Kidney epithelial cell (primary cell): ENCODE measurements around the gene FAM234A. TPM values are rescaled to one million over a fixed set of nuclear protein-coding genes. Genes with fewer than 3 reads are reported as not detected.

ENCODE experiments used
- DNase-seq: peaks from one replicate; pipeline ENCODE4 v3.0.0-alpha.2; 2010; ENCODE audit warnings: low read depth
- H3K27me3 ChIP-seq: 2 replicates; pipeline ENCODE4 v1.6.0; 2011; ENCODE audit warnings: low read length; ENCODE audit not compliant: control insufficient read depth, insufficient read depth
- H3K36me3 ChIP-seq: 2 replicates; pipeline ENCODE4 v1.5.1; 2011; ENCODE audit warnings: low read length; ENCODE audit not compliant: control insufficient read depth, insufficient read depth
- H3K4me3 ChIP-seq: 2 replicates; pipeline ENCODE4 v1.5.1; 2011; ENCODE audit warnings: low read depth, mild to moderate bottlenecking, control low read depth, low read length
- CTCF ChIP-seq: IDR thresholded peaks from 2 replicates; pipeline ENCODE4 v1.5.1; 2011; ENCODE audit warnings: mild to moderate bottlenecking, moderate library complexity, low read length, control low read depth, inconsistent platforms; ENCODE audit not compliant: insufficient read depth, poor library complexity, severe bottlenecking
- total RNA-seq: library from RNA; depleted of rRNA; stranded (reverse); fragments of >200 nt; gene quantifications from 2 replicates; pipeline ENCODE4 v1.2.3, GENCODE V29; 2015

The FAM234A gene
- total RNA-seq, 1 donor from 2014 or later, result 97.5 TPM

DNA sequence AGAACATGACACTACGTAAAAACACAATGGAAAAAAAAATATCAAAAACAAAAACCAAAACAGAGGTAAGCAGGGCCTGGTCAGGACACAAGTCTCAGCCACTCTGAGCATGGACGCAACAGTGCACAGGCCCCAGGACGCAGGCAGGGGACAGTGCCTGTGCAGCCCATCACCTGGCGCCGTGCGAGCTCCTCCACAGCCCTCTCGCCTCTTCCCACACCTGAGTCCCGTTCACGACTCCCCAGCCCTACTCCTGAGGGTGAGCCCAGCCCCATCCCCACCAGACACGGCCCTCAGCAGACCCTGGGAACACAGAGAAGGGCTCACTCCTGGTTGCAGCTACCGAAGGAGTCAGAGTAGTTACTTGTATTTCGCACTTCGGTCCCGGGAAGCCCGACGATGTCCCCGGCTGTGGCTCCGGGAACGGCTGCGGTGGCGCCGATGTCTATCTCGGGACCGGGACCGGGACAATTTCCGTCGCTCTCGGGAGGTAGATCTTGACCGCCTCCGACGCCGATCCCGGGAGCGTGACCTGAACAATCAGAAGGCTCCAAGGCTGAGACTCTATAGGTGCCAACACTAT lies 44.9 kb upstream of the FAM234A start:
- H3K4me3 ChIP-seq, result no peak overlapping the region
- DNase-seq, result no peak
- no peaks in the 10 kb centered on the region for H3K27me3 ChIP-seq
- no peak for TF ChIP-seq CTCF
- peaks cover 3% of the 10 kb centered on the region for H3K36me3 ChIP-seq

GRCh38 chr16:191831-192230 lies 42.8 kb upstream of the FAM234A start:
- TF ChIP-seq CTCF, result no peak
- H3K36me3 ChIP-seq, result peaks cover 4% of the 10 kb centered on the region

DNA sequence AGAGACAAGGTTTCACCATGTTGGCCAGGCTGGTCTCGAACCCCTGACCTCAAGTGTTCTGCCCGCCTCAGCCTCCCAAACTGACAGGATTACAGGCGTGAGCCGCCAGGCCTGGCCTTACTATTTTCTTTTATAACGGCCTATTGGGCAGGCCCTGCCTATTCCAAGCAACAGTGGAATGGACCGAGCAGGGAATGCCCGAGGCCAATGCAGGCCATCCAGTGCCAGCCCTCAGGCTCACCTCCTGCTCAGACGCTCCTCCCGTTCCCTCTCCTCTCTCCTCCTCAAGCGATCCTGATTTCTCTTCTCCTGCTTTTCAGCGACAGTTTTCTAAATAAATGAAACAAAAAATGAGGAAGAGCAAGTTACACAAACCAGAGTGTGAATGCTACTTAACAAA lies 41.9 kb upstream of the FAM234A start:
- Histone ChIP-seq H3K27me3 (no peaks in the 10 kb centered on the region), H3K4me3 (no peak overlapping the region), H3K36me3 (peaks cover 7% of the 10 kb centered on the region)
- no peak for TF ChIP-seq CTCF
- DNase-seq, result no peak

More at GRCh38 chr16:191831-192230, 42.8 kb upstream of the FAM234A start:
- no peaks in the 10 kb centered on the region for H3K27me3 ChIP-seq
- DNase-seq, result no peak
- no peak overlapping the region for H3K4me3 ChIP-seq

DNA sequence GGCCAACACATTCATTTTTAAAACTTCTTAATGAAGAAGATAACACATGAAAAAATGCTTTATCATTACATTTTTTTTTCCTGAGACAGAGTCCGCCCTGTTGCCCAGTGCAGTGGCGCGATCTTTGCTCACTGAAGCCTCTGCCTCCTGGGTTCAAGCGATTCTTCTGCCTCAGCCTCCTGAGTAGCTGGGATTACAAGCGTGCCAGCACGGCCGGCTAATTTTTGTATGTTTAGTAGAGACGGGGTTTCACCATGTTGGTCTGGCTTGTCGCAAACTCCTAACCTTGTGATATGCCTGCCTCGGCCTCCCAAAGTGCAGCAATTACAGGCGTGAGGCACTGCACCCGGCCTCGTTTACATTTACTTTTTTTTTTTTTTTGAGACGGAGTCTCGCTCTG lies 41.2 kb upstream of the FAM234A start:
- H3K4me3 ChIP-seq, result no peak overlapping the region
- peaks cover 7% of the 10 kb centered on the region for H3K36me3 ChIP-seq
- H3K27me3 ChIP-seq, result no peaks in the 10 kb centered on the region
- no peak for DNase-seq
- no peak for TF ChIP-seq CTCF

DNA sequence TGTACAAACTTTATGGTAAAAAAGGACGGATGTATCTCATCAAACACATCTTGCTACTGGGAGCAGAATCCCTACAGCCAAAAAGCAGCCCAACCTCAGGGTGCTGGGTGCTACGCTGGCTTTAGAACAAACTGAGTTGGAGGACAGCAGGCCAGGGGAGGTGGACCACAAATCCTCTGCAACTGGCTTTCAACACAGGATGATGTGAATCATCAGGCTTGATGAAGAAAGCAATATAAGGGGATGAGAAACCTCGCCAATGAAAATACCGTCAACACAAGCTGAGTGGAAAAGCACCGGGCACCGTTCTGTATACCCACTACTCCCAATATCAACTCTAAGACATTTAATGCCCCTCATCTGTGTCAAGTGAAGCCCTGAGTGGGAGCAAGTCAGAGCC lies 40.1 kb upstream of the FAM234A start:
- no peak overlapping the region for H3K4me3 ChIP-seq
- no peak for DNase-seq
- no peaks in the 10 kb centered on the region for H3K27me3 ChIP-seq
- H3K36me3 ChIP-seq, result peaks cover 7% of the 10 kb centered on the region
- TF ChIP-seq CTCF, result no peak

- peaks cover 3% of the 10 kb centered on the region for H3K36me3 ChIP-seq
- DNase-seq, result peak; percentile 38
- no peak for TF ChIP-seq CTCF
- no peaks in the 10 kb centered on the region for H3K27me3 ChIP-seq
- no peak overlapping the region for H3K4me3 ChIP-seq
These were observed 34.2 kb upstream of the FAM234A start for GRCh38 chr16:200388-200787.
